SK-N-SH (cell line): Measurements from ENCODE around the gene SH2B2.

Source experiments
- FOSL2 ChIP-seq: IDR thresholded peaks from 2 replicates; pipeline ENCODE4 v1.4.0; 2012; ENCODE audit warnings: low read depth, mild to moderate bottlenecking, moderate library complexity, borderline replicate concordance
- IRF3 ChIP-seq: fragments of 150-350 bp; IDR thresholded peaks from 2 replicates; pipeline ENCODE4 v1.6.1; 2016; ENCODE audit warnings: mild to moderate bottlenecking, low read depth, low read length
- JUND ChIP-seq: IDR thresholded peaks from 2 replicates; pipeline ENCODE4 v1.4.0; 2012
- REST ChIP-seq: IDR thresholded peaks from 2 replicates; pipeline ENCODE4 v1.6.1; 2012; ENCODE audit warnings: mild to moderate bottlenecking, low read depth, low read length, moderate library complexity
- SIN3A ChIP-seq: IDR thresholded peaks from 2 replicates; pipeline ENCODE4 v1.6.1; 2012; ENCODE audit warnings: low read depth, mild to moderate bottlenecking, low read length, moderate library complexity, borderline replicate concordance
- TCF12 ChIP-seq: IDR thresholded peaks from 2 replicates; pipeline ENCODE4 v1.4.0; 2012
- TF ChIP-seq, protein P1 (sequence below): IDR thresholded peaks from 2 replicates; pipeline ENCODE4 v1.4.0; 2012; ENCODE audit warnings: low read depth
- TF ChIP-seq, protein P2 (sequence below): fragments of 200-600 bp; sonication (generic); IDR thresholded peaks from 2 replicates; pipeline ENCODE4 v1.6.1; 2017; ENCODE audit warnings: antibody characterized with exemption, mild to moderate bottlenecking, moderate library complexity
- TF ChIP-seq, protein P3 (sequence below): IDR thresholded peaks from 2 replicates; pipeline ENCODE4 v1.4.0; 2012; ENCODE audit warnings: low read depth, borderline replicate concordance
- TF ChIP-seq, protein P4 (sequence below): IDR thresholded peaks from 2 replicates; pipeline ENCODE4 v1.4.0; 2012; ENCODE audit warnings: low read depth, borderline replicate concordance

DNA sequence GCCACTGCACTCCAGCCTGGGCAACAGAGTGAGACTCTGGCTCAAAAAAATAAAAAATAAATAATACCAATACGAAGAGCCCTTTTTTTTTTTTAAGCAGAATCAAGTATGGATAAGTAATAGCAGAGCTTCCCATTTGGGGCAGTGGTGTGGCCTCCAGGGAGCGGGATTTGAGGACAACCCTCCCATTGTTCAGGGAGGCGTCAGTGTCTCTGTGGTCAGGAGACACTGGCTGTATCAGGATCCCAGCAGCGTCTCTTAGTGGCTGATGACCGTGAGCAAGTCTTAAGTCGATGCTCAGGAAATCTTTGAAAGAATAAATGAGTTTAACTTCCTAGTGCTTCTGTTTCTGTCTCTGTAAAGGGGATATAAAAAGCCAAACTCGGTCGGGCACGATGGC lies 25.2 kb upstream of the SH2B2 start:
- TF ChIP-seq, protein P1, sequence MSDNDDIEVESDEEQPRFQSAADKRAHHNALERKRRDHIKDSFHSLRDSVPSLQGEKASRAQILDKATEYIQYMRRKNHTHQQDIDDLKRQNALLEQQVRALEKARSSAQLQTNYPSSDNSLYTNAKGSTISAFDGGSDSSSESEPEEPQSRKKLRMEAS: no peak
- TF ChIP-seq, protein P2, sequence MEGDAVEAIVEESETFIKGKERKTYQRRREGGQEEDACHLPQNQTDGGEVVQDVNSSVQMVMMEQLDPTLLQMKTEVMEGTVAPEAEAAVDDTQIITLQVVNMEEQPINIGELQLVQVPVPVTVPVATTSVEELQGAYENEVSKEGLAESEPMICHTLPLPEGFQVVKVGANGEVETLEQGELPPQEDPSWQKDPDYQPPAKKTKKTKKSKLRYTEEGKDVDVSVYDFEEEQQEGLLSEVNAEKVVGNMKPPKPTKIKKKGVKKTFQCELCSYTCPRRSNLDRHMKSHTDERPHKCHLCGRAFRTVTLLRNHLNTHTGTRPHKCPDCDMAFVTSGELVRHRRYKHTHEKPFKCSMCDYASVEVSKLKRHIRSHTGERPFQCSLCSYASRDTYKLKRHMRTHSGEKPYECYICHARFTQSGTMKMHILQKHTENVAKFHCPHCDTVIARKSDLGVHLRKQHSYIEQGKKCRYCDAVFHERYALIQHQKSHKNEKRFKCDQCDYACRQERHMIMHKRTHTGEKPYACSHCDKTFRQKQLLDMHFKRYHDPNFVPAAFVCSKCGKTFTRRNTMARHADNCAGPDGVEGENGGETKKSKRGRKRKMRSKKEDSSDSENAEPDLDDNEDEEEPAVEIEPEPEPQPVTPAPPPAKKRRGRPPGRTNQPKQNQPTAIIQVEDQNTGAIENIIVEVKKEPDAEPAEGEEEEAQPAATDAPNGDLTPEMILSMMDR: no peak
- no peak for TF ChIP-seq IRF3
- TF ChIP-seq JUND: no peak
- no peak for TF ChIP-seq SIN3A
- TF ChIP-seq TCF12: no peak
- TF ChIP-seq, protein P3, sequence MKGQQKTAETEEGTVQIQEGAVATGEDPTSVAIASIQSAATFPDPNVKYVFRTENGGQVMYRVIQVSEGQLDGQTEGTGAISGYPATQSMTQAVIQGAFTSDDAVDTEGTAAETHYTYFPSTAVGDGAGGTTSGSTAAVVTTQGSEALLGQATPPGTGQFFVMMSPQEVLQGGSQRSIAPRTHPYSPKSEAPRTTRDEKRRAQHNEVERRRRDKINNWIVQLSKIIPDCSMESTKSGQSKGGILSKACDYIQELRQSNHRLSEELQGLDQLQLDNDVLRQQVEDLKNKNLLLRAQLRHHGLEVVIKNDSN: no peak
- TF ChIP-seq, protein P4, sequence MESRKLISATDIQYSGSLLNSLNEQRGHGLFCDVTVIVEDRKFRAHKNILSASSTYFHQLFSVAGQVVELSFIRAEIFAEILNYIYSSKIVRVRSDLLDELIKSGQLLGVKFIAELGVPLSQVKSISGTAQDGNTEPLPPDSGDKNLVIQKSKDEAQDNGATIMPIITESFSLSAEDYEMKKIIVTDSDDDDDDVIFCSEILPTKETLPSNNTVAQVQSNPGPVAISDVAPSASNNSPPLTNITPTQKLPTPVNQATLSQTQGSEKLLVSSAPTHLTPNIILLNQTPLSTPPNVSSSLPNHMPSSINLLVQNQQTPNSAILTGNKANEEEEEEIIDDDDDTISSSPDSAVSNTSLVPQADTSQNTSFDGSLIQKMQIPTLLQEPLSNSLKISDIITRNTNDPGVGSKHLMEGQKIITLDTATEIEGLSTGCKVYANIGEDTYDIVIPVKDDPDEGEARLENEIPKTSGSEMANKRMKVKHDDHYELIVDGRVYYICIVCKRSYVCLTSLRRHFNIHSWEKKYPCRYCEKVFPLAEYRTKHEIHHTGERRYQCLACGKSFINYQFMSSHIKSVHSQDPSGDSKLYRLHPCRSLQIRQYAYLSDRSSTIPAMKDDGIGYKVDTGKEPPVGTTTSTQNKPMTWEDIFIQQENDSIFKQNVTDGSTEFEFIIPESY: no peak
- TF ChIP-seq FOSL2: no peak
- no peak for TF ChIP-seq REST
